Stimulated activated CD4-positive, alpha-beta T cell treated with anti-CD3 and anti-CD28 coated beads, TNF-alpha, amount 100 ng/mL, for 48 hours (primary cell): ENCODE measurements around the gene INO80B.
A peak's percentile ranks its signal among the peaks of the same experiment; 100 is the strongest.
"Not testable (repeated sequence)": the region's sequence is repeated elsewhere in the genome, so short reads cannot be mapped to it uniquely, and the experiment has no call there.

Experiments used
- DNase-seq, 3 donors: peaks; one replicate each; pipeline ENCODE4 v3.0.0-alpha.2; 2020; ENCODE audit warnings: low read depth in 3 of 3

The INO80B gene

GRCh38 chr2:74448771-74449170, 6.1 kb upstream of the INO80B start:
- DNase-seq: no peak

DNA sequence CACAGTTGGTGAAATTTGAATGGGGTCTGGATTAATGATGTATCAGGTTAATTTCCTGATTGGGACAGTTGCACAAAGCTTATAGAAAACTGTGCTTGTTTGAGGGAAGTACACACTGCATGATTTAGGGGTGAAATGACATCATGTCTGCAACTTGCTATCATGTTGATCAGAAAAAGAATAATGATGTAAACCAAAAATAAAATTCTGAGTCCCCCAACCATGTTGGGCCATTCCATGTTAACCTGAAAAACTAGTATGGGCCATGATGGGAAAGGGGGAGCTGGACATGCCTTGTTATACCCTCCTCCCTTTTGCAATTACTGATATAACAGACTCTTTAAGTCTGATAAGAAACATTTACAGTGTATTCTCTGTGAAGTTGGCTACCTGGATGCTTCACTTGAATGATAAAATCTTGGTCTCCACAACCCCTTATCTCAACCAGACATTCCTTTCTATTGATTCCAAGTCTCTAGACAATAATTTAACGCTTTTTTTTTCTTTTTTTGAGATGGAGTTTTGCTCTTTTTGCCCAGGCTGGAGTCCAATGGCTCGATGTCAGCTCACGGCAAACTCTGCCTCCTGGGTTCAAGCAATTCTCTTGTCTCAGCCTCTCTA, 4.2 kb upstream of the INO80B start:
- no peak for DNase-seq

DNA sequence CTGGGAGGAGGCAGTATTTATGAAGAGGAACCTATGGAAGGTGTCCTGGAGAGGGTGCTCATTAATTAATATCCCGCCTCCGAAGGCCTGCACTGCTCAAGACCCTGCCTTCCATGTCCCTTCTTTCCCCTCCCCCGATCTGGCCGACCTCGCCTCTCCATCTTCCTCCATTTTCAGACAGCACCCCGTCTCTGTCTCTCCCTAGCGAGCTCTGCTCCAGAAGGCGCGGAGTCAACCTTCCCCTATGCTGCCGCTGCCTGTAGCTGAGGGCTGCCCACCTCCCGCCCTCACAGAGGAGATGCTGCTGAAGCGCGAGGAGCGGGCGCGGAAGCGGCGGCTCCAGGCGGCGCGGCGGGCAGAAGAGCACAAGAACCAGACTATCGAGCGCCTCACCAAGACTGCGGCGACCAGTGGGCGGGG, 2.3 kb downstream of the INO80B start:
- no peak for DNase-seq

- DNase-seq: peak; percentile 52 to 77 (median 66)
Observed at GRCh38 chr2:74457549-74458131, 2.8 kb downstream of the INO80B start.

- DNase-seq: peak; percentile 95 to 99 (median 97)
Observed at GRCh38 chr2:74458132-74458937, 3.4 kb downstream of the INO80B start, which contains the start of gene WBP1. WBP1 (plus strand) TSS chr2:74458438; CDS start chr2:74458603, 165 bp downstream.

- DNase-seq: no peak
Observed at GRCh38 chr2:74458938-74459363, 4.1 kb downstream of the INO80B start.

- DNase-seq: not testable (repeated sequence)
Observed at GRCh38 chr2:74459503-74460118, 4.7 kb downstream of the INO80B start.

GRCh38 chr2:74460187-74460586, 5.3 kb downstream of the INO80B start:
- DNase-seq: not testable (repeated sequence)

GRCh38 chr2:74461187-74462053, 6.5 kb downstream of the INO80B start:
- no peak for DNase-seq

- DNase-seq: no peak
Observed at GRCh38 chr2:74462054-74462785, 7.3 kb downstream of the INO80B start.

GRCh38 chr2:74462786-74463105, 7.9 kb downstream of the INO80B start:
- DNase-seq: no peak

GRCh38 chr2:74464406-74464805, 9.5 kb downstream of the INO80B start:
- DNase-seq: no peak

DNA sequence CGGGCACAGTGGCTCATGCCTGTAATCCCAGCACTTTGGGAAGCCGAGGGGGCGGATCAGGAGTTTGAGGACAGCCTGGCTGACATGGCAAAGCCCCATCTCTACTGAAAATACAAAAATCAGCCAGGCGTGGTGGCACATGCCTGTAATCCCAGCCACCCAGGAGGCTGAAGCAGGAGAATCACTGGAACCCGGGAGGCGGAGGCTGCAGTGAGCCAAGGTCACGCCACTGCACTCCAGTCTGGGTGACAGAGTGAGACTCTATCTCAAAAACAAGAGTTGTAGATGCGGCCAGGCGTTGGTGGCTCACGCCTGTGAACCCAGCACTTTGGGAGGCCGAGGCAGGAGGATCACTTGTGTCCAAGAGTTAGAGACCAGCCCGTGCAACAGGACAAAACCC, 15.9 kb downstream of the INO80B start:
- DNase-seq: not testable (repeated sequence)

DNA sequence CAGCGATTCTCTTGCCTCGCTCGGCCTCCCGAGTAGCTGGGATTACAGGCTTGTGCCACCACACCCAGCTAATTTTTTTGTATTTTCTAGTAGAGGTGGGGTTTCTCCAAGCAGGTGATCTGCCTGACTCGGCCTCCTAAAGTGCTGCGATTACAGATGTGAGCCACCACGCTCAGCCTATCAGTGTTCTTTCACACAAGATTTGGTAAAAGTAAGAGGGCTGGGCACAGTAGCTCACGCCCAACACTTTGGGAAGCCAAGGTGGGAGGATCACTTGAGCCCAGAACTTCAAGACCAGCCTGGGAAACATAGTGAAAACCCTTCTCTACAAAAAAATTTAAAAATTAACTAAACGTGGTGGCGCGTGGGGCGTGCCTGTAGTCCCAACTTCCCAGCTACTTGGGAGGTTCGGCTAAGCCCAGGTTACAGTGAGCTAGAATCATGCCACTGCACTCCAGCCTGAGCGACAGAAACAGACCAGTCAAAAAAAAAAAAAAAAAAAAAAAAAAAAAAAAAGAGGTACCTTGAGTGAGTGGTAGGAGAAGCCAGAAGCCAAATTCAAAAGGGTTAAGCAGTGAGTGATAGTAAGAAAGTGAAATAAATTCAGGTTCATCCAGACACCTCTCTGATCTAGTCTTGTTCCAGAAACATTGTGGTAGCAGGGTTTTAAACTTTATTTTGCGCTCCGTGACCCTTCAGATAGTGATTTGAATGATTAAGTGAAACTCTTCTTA, 16.6 kb downstream of the INO80B start:
- DNase-seq: no peak

DNA sequence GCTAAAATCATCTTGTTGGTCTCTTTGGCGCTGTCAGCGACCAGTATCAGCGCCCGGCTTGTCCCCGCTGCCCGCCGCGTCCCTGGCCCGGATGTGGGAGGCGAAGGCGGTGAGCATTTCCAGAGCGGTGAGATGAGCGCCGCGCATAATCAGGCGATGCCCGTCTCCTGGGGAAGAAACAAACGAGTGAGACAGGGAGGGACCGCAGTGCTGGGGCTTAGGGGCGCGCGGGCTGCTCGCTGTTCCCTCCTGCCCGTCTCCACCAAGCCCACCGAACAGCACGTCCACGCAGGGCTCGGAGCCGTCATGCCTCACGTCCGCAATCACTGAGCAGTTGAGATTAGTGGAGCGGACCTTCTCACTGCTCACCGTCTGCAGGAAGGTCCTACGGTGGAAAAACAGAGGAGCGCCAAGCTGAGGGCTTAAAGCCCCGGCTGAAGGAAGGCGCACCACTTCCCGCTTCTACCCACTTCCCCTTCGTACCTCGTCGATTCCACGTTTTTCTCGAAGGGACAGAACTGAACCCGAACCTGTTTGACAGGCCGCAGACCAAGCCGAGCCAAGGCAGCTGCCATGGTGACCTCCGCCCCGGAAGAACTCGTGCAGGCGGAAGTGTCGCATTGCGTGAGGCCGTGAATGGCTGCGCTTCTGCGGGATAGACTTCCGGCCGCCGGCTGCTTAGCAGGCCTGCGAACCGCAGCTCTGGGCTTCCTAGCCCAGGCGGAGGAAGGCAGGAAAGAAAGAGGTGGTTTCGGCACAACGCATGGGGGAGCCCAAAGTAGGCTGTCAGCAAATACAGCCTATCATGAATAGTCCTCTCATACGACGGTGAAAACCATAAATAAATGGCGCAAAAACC, 17.4 kb downstream of the INO80B start, which contains the start of gene MRPL53:
Gene MRPL53 (minus strand): TSS at position 595 of the 859 bp plus-strand sequence. CDS start 20 bp downstream, at position 575.
- DNase-seq: peak; percentile 90 to 95 (median 94)

GRCh38 chr2:74472945-74473258, 18.0 kb downstream of the INO80B start:
- DNase-seq: no peak

GRCh38 chr2:74474481-74474880, 19.6 kb downstream of the INO80B start:
- no peak for DNase-seq

DNA sequence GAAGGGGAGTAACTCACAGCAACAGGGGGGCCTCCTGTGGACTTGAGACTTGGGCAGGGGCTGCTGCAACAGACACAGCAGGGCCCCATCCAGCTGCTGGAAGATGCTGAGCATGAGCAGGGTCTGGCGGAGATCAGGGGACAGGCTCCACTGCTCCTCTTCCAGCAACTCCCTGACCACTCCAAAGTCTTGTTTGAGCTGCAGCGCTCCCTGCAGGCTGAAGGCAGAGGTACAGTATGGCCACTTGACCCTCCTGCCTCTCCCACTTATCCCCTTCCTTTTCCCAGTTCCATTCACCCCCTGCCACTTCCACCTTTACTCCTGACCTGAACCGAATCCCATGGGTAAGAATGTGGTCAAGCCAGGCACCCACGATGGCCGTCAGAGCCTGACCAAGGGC, 20.0 kb downstream of the INO80B start:
- no peak for DNase-seq

DNA sequence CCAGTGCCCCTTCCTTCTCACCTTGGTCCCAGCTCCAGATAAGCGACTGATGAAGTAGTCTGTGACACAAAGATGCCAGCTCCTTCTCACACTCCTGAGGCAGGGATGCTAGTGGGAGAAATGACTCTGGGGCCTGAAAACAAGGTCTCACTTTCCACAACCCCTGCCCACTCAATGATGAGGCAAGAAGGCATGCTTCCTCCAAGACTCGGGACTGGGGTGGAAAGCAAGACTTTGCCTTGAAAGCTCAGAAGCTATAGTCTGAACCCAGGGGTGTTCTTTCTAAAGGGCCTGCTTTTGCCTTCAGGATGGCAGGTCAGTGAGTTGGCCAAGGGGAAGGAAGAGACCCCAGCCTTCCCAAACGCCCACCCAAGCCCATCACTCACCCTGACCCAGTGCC, 26.5 kb downstream of the INO80B start:
- no peak for DNase-seq
